OCI-LY7 (cell line): ENCODE data around the gene NR2F6. TPM values are rescaled to one million over a fixed set of nuclear protein-coding genes. Genes with fewer than 3 reads are reported as not detected.
A peak's percentile ranks its signal among the peaks of the same experiment; 100 is the strongest.

ENCODE experiments used
- BruUV-seq: library from RNA; stranded (reverse); fragments of 400-500 nt; replicated peaks from 2 replicates; lab custom pipeline; 2021; lab: Mats Ljungman, UMichigan
- CTCF ChIA-PET: fragments of 300-600 bp; sonication (Branson Sonifier 250); formaldehyde crosslinking; loops from one replicate; lab custom pipeline; 2022; ENCODE audit warnings: antibody characterized with exemption; ENCODE audit not compliant: unreplicated experiment; lab: Charles Lee
- POLR2A ChIA-PET: fragments of 300-600 bp; sonication (Branson Sonifier 250); formaldehyde crosslinking; loops from one replicate; lab custom pipeline; 2022; ENCODE audit warnings: antibody characterized with exemption; lab: Charles Lee
- DNase-seq: peaks from one replicate; pipeline ENCODE4 v3.0.0-alpha.2; 2015; ENCODE audit warnings: low spot score
- H2AFZ ChIP-seq: fragments of 200-600 bp; sonication (generic), shearing (Covaris generic); 2 replicates; pipeline ENCODE4 v1.6.1; 2014; ENCODE audit warnings: mild to moderate bottlenecking, antibody characterized with exemption, low read length, moderate library complexity
- H3K27ac ChIP-seq: fragments of 200-600 bp; sonication (generic); 2 replicates; pipeline ENCODE4 v1.5.1; 2014; ENCODE audit warnings: mixed run types, low read depth, mild to moderate bottlenecking, moderate library complexity, low read length, inconsistent platforms; ENCODE audit not compliant: poor library complexity, severe bottlenecking
- H3K36me3 ChIP-seq: fragments of 200-600 bp; sonication (generic); 2 replicates; pipeline ENCODE4 v1.6.1; 2014; ENCODE audit warnings: mild to moderate bottlenecking, antibody characterized with exemption, low read length, moderate library complexity, mixed read lengths; ENCODE audit not compliant: insufficient read depth
- H3K4me1 ChIP-seq: fragments of 200-600 bp; sonication (generic); 2 replicates; pipeline ENCODE4 v1.5.1; 2014; ENCODE audit warnings: mild to moderate bottlenecking, low read length; ENCODE audit not compliant: insufficient read depth, poor library complexity, severe bottlenecking
- H3K4me2 ChIP-seq: fragments of 200-600 bp; sonication (generic); 2 replicates; pipeline ENCODE4 v1.6.1; 2014; ENCODE audit warnings: mild to moderate bottlenecking, low read length
- H3K4me3 ChIP-seq: fragments of 200-600 bp; sonication (generic); 2 replicates; pipeline ENCODE4 v1.5.1; 2014; ENCODE audit warnings: mild to moderate bottlenecking, low read depth, low read length; ENCODE audit not compliant: poor library complexity, severe bottlenecking
- H3K79me2 ChIP-seq: fragments of 200-600 bp; sonication (generic); 2 replicates; pipeline ENCODE4 v1.6.1; 2016; ENCODE audit warnings: low read depth, mild to moderate bottlenecking, low read length, moderate library complexity, mixed read lengths; ENCODE audit not compliant: insufficient read depth
- H3K9me2 ChIP-seq: fragments of 200-600 bp; sonication (generic); 2 replicates; pipeline ENCODE4 v1.6.1; 2016; ENCODE audit warnings: mild to moderate bottlenecking, low read length, mixed read lengths; ENCODE audit not compliant: insufficient read depth
- H3K9me3 ChIP-seq: fragments of 200-600 bp; sonication (generic); 2 replicates; pipeline ENCODE4 v1.6.1; 2014; ENCODE audit warnings: mild to moderate bottlenecking, mixed run types, low read length, mixed read lengths
- H4K20me1 ChIP-seq: fragments of 200-600 bp; sonication (generic); 2 replicates; pipeline ENCODE4 v1.6.1; 2014; ENCODE audit warnings: mild to moderate bottlenecking, antibody characterized with exemption, low read length, moderate library complexity, mixed read lengths; ENCODE audit not compliant: insufficient read depth
- CTCF ChIP-seq: fragments of 200-600 bp; sonication (generic); conservative IDR thresholded peaks from 2 replicates; pipeline ENCODE4 v1.5.1; 2014; ENCODE audit warnings: mild to moderate bottlenecking, antibody characterized with exemption, low read length, moderate library complexity, mixed read lengths
- EZH2phosphoT487 ChIP-seq: fragments of 200-600 bp; sonication (generic); IDR thresholded peaks from 2 replicates; pipeline ENCODE4 v1.6.1; 2018; ENCODE audit warnings: low read depth, borderline replicate concordance, mild to moderate bottlenecking, mixed run types, antibody characterized with exemption, low read length, moderate library complexity, mixed read lengths
- intact Hi-C: fragments of 100-400 bp; cut with micrococcal nuclease; formaldehyde crosslinking; loops from one replicate; pipeline ENCODE4 v1.10.0; 2022; ENCODE audit not compliant: unreplicated experiment
- total RNA-seq, 2 experiments: library from RNA; depleted of rRNA in 1 of 2; stranded (reverse); fragments of >200 nt in 1 of 2; shearing (Covaris generic) in 1 of 2; gene quantifications; 2 replicates each; pipeline ENCODE4 v1.2.3, GENCODE V29; 2014 to 2022

NR2F6 gene
- total RNA-seq, 2 experiments from 2014 or later: 33.1 to 39.2 TPM

- Histone ChIP-seq H3K9me2 (no peaks in the 10 kb centered on the region), H3K27ac (no peak overlapping the region), H3K9me3 (no peaks in the 10 kb centered on the region), H4K20me1 (no peaks in the 10 kb centered on the region), H3K4me2 (no peak overlapping the region), H3K4me1 (peaks cover 21% of the 10 kb centered on the region), H3K79me2 (peaks cover 8% of the 10 kb centered on the region; the same call in 1 of the 2 replicates), H3K36me3 (peaks cover 24% of the 10 kb centered on the region), H2AFZ (no peak overlapping the region), H3K4me3 (no peak overlapping the region)
- DNase-seq: peak; percentile 80
- ChIA-PET POLR2A (interaction anchor here (0.6 to 2.2 kb wide), 2 partner anchors 23 to 459 kb away, joined by 3 to 9 read pairs; partner anchors contain the start of gene BABAM1), CTCF (no interaction called here)
- intact Hi-C loops: no loop called here
- BruUV-seq: no TSS peak
- TF ChIP-seq EZH2phosphoT487 (no peak), CTCF (no peak)
These were observed 43.8 kb upstream of the NR2F6 start for GRCh38 chr19:17289489-17289888.

- POLR2A ChIA-PET: interaction anchor here (0.7 kb wide), 1 partner anchor 20 kb away, joined by 4 read pairs; no protein-coding TSS in a partner anchor
These were observed 41.0 kb upstream of the NR2F6 start for GRCh38 chr19:17286752-17287151.

More at GRCh38 chr19:17286752-17287151, 41.0 kb upstream of the NR2F6 start:
- Histone ChIP-seq H3K4me2 (no peak overlapping the region), H3K9me3 (no peaks in the 10 kb centered on the region), H3K79me2 (peaks cover 13% of the 10 kb centered on the region; the same call in 1 of the 2 replicates), H3K9me2 (no peaks in the 10 kb centered on the region), H3K4me3 (no peak overlapping the region), H3K4me1 (peaks cover 6% of the 10 kb centered on the region), H4K20me1 (no peaks in the 10 kb centered on the region), H3K27ac (no peak overlapping the region), H2AFZ (no peak overlapping the region), H3K36me3 (peaks cover 41% of the 10 kb centered on the region)
- CTCF ChIA-PET: interaction anchor here (0.6 kb wide), 1 partner anchor 23 kb away, joined by 3 read pairs; no protein-coding TSS in a partner anchor
- DNase-seq: no peak
- TF ChIP-seq CTCF (no peak), EZH2phosphoT487 (no peak)
- intact Hi-C loops: no loop called here
- no TSS peak for BruUV-seq
